Coronary artery (tissue), 2 donors: Measurements from ENCODE around the gene STK32B.

Experiments
- DNase-seq: peaks from one replicate; pipeline ENCODE4 v3.0.0-alpha.2; 2017; ENCODE audit warnings: low spot score
- H3K27ac ChIP-seq, 2 donors: fragments of 200-600 bp; sonication (generic); one replicate each; pipeline ENCODE4 v1.5.1; 2016 to 2019
- H3K4me3 ChIP-seq: fragments of 200-600 bp; sonication (generic); 2 replicates; pipeline ENCODE4 v1.5.1; 2016; ENCODE audit warnings: mild to moderate bottlenecking, moderate library complexity
- TF ChIP-seq, protein P1 (sequence below): fragments of 200-600 bp; sonication (generic); IDR thresholded peaks from one replicate; pipeline ENCODE4 v1.5.1; 2019; ENCODE audit warnings: antibody characterized with exemption

Gene STK32B

DNA sequence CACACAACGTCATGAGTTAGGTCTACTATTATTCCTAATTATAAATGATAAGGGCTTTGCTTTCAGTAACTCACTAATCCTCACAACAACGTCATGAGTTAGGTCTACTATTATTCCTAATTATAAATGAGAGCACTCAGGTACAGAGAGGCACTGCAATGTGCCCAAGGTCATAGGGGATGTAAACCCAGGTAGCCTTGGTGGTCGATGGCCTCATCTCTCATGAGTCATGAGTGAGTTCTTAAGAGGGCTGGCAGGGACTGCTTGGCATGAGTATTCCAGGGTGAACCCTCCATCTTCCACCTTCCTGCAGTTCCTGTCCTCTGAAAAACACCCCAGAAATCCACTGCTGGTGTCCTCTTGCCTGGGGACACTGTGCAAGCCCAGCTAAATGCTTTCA, 317.1 kb downstream of the STK32B start:
- TF ChIP-seq, protein P1, sequence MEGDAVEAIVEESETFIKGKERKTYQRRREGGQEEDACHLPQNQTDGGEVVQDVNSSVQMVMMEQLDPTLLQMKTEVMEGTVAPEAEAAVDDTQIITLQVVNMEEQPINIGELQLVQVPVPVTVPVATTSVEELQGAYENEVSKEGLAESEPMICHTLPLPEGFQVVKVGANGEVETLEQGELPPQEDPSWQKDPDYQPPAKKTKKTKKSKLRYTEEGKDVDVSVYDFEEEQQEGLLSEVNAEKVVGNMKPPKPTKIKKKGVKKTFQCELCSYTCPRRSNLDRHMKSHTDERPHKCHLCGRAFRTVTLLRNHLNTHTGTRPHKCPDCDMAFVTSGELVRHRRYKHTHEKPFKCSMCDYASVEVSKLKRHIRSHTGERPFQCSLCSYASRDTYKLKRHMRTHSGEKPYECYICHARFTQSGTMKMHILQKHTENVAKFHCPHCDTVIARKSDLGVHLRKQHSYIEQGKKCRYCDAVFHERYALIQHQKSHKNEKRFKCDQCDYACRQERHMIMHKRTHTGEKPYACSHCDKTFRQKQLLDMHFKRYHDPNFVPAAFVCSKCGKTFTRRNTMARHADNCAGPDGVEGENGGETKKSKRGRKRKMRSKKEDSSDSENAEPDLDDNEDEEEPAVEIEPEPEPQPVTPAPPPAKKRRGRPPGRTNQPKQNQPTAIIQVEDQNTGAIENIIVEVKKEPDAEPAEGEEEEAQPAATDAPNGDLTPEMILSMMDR: no peak
- no peak for DNase-seq

GRCh38 chr4:5370286-5370685, 319.0 kb downstream of the STK32B start:
- H3K27ac ChIP-seq: no peak overlapping the region
- DNase-seq: peak; percentile 7
- no peak overlapping the region for H3K4me3 ChIP-seq
- TF ChIP-seq, protein P1: no peak

More for the DNA sequence above, 317.1 kb downstream of the STK32B start:
- no peak overlapping the region for H3K27ac ChIP-seq
- H3K4me3 ChIP-seq: no peak overlapping the region

DNA sequence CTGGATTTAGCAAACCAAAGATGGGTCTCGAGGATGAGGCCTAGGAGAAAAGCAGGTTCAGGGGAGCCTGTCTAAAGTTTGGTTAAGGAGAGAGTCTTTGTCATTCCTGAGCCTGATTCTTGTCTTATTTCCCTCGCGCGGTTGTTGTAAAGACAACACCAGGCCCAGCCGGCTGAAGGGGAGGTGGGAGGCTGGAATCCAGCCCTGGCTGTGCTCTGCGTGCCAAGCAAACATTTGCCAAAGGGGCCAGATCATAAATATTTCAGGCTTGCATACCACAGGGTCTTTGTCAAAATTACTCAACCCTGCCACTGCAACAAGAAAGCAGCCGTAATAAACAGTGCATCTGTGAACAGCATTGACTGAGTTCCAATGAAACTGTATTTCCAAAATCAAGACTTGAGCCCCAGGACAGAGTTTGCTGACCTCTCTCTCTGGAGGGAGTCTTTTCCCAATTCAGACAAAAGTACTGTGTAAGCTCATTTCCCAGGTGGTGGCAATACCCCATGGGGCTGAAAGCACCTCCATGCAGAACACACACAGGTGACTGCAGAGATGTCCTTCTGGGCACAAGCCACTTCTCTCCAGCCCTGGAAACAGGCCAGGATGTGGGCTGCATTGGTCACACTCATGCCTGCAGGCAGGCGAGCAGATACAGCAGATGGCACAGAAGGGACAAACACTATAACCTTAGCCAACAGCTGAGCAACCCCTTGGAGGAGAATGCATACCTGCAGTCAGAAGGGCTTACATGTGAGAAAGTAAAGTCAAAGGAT, 320.3 kb downstream of the STK32B start:
- Histone ChIP-seq H3K4me3 (no peak overlapping the region), H3K27ac (no peak overlapping the region)
- TF ChIP-seq, protein P1: no peak
- peak; percentile 55 for DNase-seq

- no peak overlapping the region for H3K27ac ChIP-seq
- H3K4me3 ChIP-seq: no peak overlapping the region
- peak; percentile 7 for DNase-seq
- TF ChIP-seq, protein P1: no peak
Observed at GRCh38 chr4:5372198-5372597, 320.9 kb downstream of the STK32B start.

GRCh38 chr4:5373327-5373726, 322.0 kb downstream of the STK32B start:
- peak; percentile 8 for DNase-seq
- TF ChIP-seq, protein P1: no peak
- no peak overlapping the region for H3K4me3 ChIP-seq
- H3K27ac ChIP-seq: no peak overlapping the region

- H3K27ac ChIP-seq: no peak overlapping the region
- DNase-seq: peak; percentile 31
- TF ChIP-seq, protein P1: no peak
- H3K4me3 ChIP-seq: no peak overlapping the region
Observed at GRCh38 chr4:5374592-5374991, 323.3 kb downstream of the STK32B start.

DNA sequence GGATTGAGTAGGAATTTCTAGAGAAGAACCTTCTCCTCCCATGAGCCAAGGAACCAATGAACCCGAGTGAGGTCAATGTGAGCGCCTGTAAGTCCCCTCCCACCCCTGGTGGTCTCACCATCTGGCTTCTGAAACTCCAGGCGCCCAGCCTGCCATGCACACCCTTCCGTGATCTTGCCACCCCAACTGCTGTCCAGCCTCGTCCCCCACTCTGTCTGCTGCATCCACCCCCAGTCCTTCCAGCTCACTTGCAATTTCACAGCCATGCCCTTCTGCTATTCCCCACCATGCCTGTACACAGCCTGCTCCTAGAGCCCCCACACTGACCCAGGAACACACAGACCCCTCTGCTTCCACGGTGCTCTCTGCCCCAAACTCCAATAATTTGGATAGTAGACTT, 323.7 kb downstream of the STK32B start:
- Histone ChIP-seq H3K4me3 (no peak overlapping the region), H3K27ac (no peak overlapping the region)
- DNase-seq: peak; percentile 12
- TF ChIP-seq, protein P1: no peak
